ENCODE data around the gene AMH.

AMH gene

DNA sequence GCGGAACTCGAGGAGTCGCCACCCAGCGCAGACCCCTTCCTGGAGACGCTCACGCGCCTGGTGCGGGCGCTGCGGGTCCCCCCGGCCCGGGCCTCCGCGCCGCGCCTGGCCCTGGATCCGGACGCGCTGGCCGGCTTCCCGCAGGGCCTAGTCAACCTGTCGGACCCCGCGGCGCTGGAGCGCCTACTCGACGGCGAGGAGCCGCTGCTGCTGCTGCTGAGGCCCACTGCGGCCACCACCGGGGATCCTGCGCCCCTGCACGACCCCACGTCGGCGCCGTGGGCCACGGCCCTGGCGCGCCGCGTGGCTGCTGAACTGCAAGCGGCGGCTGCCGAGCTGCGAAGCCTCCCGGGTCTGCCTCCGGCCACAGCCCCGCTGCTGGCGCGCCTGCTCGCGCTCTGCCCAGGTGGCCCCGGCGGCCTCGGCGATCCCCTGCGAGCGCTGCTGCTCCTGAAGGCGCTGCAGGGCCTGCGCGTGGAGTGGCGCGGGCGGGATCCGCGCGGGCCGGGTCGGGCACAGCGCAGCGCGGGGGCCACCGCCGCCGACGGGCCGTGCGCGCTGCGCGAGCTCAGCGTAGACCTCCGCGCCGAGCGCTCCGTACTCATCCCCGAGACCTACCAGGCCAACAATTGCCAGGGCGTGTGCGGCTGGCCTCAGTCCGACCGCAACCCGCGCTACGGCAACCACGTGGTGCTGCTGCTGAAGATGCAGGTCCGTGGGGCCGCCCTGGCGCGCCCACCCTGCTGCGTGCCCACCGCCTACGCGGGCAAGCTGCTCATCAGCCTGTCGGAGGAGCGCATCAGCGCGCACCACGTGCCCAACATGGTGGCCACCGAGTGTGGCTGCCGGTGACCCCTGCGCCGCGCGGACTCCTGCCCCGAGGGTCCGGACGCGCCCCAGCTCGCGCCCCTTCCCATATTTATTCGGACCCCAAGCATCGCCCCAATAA, 2.3 kb downstream of the AMH start:
- no peak for DNase-seq

DNA sequence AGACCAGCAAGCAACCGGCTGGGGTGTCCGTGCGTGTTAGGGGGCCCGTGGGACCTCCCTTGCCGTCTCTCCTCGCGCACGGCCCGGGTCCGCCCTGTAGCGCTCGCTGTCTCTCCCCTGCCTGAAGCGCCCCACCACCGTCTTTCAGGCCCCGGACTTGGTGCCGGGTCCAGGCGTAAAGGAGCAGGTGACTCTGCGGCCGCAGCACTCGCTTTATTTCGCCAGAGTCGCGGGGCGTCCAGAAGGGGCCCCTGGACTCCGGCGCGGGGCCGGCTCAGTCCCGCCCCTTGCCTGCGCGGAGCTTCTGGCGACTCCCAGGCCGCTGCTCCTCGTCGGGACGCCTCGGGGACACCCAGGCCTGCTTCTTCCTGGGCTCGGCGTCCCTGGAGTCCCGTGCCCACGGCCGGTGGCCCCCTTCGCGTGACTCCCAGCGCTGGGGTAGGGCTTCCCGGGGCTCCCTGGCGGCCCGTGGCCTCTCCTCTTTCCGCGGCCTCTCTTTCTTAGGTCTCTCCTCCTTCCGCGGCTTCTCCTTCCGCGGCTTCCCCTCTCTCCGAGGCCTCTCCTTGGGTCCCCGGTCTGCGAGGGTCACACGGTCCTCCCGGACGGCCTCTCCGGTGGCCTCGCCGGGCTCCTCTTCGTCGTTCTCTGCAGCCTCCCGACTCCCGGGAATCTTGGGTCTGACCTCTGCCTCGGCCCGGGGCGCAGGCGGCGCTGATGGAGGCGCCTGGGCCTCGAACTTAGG, 3.1 kb downstream of the AMH start:
- DNase-seq, result no peak

DNA sequence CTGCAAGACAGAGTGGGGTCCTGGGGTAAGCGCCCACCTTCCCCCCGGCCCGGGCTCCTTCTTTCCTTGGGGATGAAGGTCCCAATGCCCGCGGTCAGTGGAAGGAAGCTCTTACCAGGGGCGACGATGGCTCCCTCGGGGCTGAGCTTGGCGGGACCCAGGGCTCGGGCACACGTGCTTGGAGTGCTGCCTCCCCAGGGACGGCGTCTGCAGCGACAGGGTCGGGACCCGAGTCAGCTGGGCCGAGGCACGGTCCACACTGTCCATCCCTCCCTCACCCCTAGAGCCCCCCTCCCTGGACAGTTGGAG, 3.6 kb downstream of the AMH start:
- DNase-seq, result no peak

DNA sequence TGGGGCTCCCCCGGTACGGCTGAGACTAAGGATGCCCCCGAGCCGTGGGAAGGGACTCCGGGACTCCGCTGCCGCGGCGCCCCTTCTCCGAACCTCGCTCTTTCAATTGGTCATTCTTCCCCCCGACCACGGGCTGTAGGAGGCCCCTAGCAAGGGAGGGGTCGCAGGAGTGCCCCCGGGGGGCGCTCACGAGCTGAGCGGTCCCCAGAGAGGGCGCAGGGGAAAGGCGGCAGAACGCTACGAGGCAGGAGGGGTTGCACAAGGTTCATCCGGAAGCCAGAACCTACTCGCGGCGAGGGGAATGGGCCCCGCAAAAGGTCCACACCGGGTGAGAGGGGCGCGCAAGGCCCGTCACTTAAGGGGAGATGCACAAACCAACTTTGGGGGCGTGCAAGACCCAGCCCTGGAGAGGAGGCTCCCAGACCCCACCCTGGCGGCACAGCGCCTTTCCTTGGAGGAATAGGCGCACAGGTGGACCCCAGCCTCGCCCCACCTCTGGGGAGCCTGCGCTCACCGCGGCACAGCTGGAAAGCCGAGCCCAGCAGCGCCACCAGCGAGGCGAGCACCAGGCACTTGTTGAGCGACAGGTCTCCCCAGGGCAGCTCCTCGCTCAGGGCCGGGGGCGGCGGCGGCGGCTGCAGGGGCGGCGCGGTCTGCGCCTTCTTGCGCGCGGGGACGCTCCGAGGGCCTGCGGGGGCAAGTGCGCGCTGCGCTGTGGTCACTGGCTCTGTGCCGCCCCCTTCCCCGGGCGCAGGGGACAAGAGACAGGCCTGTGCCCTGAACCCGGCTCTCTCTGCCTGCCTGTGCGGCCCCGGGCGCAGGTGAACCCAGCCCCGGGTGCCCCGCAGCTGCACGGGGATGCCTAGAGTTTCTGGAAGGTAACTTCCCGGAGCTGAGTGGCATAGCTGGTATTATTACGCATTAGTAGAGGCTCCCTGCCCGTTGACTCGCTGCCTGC, 4.3 kb downstream of the AMH start:
- DNase-seq, result peak; percentile 36

DNA sequence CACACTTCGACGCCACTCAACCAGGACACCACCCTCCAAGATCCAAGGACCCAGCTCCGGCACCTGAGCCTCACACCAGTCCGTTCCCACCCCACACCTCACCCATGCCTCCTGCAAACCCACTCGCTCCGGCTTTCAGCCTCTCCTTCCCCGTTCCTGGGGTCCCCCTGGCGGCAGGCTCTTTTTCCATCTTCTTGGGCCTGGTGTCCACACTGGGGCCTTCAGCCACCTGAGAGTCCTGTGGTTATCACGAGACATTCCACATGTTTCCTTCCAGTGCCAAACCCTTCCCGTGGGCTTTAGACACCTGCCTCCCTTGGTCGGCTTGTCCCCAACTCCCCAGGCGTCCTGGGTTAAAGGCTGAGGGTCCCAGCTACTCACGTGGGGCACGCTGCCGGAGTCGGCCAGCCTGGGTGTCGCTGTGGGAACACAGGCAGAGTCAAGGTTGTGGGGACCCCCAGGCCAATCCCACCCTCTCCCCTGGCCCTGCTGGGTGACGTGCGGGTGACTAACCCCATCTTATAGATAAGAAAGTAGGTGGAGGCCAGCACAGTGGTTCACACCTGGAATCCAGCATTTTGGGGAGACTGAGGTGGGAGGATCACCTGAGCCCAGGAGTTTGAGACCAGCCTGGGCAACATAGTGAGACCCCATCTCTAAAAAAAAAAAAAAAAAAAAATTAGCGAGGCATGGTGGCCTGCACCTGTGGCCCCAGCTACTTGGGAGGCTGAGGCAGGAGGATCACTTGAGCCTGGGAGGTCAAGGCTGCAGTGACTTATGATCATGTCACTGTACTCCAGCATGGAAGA, 5.1 kb downstream of the AMH start:
- DNase-seq, result no peak

DNA sequence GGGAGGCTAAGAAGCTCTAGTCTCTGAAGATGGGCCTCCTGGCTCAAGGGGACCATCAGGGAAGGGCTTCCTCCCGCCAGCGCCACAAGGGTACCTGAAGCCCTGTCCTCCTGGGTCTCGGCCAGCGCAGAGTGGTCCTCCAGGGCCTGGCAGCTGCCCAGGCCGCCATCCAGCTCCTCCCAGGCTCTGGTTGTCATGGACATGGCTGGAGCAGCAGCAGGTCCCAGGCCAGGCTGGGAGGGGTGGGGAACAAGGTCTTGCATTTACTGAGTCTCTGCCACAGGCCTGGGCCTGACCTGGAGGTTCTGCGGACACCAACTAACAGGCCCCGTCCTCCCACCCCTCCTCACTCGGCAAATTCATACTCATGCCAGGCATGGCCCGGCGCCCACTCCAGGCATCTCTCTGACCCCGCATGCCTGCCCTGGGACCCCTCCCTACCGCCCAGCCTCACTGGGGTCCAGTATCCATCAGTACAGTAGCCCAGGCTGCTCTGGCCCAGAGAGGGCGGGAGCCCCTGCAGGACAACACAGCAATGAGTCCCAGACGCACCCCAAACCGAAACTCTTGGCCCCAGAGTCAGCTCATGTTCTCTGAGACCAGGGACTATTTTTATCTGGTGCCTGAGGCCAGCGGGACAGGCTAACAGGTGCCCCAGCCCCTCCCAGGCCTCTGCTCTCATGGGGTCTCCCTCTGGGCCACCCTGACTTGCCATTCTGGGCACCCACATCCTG, 6.2 kb downstream of the AMH start:
- DNase-seq, result no peak

DNA sequence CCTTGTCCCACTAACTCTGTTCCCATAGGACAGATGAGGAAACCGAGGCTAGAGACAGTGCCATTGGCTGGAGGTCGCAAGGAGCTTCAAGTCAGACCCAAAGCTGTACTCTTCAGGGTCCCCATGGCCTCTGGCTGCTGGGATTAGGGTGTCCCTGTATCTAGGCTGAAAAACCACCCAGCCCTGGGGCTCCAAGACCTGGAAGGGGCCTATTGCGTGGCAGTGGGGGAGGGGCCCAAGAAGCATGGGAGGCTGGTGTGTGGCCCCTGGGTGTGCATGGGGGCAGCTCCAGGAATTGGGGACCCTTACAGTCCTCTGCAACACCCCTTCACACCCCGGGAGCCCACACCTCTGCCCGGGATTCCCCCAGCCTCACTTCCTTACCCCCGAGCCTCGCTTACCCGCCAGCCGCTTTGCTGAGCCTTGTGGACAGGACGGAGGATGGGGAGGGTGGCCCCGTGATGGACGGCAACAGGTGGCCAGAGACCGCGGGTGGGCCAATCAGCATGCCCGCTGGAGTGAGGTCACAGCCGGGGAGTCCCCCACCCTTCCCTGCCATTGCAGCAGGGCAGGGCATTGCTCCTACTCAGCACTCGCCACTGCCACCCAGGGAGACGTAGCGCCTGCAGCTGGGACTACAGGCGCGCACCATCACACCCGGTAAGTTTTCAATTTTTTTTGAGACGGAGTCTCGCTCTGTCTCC, 7.0 kb downstream of the AMH start, which contains the start of gene JSRP1:
TSS of gene JSRP1 (minus strand) at position 436 of the 704 bp plus-strand sequence. CDS start 1,103 bp downstream, outside the sequence.
- no peak for DNase-seq

DNA sequence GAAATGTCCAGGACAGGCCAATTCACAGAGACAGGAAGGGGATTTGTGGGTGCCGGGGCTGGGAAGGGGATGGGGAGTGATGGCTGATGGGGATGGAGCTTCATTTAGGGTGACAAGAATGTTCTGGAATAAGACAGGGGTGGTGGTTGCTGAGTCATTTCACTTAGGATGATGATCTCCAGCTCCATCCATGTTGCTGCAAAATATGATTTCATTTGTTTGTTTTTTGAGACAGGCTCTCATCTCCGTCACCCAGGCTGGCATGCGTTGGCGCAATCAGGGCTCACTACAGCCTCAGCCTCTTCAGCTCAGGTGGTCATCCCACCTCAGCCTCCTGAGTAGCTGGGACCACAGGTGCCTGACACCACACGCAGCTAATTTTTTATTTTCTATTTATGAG, 10.2 kb downstream of the AMH start:
- no peak for DNase-seq

DNA sequence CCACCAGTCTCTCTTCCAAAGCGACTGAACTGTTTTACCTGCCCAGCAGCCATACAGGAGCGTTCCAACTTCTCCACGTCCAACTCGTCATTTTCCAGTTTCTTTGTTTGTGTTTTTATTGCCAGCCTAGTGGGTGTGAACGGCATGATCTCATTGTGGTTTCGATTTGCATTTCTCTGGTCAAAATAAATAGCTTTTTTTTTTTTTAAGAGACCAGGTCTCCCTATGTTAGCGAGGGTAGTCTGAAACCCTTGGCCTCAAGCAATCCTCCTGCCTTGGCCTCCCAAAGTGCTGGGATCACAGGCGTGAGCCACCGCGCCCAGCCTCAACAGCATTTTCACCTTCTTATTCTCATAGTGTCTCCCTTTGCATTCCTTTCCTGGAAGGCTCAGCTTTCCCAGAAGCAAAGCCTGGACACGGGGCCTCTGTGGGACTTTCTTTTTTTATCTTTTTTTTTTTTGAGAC, 11.2 kb downstream of the AMH start:
- no peak for DNase-seq

DNA sequence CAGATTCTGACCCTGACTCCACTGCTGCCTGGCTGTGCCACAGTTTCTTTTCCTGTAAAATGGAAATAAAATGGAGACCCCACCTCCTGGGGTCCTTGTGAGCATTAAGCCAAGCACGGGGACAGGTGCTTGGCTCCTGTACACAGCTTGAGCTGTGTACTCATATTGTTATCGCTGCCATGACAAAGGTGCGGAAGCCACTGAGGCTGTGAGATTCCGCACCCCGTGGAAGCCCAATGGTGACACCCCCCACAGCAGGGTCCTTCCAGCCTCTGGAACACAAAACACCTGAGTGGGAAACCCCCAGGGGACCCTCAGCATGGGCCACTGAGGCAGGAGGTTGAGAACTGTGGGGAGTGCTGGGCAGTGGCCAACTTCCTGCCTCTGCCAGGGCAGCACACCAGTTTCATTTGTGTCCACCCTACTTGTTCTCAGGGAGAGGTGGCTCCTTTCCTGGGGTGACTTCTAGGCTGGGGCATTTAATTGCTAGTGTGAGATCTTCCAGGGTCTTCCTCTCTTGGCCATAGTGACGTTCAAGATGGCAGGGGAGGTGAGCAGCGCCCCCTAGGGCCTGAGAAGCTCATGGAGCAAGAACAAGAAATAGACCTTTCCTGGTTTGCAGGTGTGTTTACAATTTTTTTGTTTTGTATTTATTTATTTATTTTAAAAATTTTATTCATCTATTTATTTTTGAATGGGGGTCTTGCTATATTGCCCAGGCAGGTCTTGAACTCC, 12.5 kb downstream of the AMH start:
- peak; percentile 36 for DNase-seq

DNA sequence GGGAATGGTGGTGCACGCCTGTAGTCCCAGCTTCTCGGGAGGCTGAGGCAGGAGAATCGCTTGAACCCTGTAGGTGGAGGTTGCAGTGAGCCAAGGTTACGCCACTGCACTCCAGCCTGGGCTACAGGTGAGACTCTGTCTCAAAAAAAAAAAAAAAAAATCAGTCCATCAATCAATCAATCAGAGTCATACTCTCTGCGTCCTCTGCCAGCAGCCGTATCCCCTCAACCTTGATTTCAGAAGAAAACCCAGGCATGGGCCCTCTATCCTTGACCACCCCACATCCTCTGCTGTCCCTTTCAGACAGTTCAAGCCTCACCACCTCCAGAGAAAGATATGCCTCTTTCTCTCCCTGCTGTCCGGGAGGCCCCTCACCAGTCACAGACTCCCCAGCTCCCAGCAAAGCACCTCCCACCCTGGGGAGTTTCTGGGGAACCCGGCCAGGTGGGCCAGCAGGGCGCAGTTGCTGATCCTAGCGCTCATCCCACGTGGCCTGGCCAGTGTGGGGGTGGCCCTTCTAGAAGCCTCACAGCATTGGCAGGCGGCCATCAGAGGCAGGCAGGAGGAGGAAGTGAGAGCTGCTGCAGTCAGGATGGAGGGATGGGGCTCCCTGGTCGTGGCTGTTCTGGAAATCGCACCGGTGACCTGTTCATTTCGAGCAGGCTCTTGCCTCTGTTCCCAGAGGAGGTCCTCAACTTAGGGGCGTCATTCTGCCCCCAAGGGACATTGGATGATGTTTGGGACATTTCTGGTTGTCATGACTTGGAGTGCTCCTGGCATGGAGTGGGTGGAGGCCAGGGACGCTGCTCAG, 17.3 kb downstream of the AMH start:
- no peak for DNase-seq

DNA sequence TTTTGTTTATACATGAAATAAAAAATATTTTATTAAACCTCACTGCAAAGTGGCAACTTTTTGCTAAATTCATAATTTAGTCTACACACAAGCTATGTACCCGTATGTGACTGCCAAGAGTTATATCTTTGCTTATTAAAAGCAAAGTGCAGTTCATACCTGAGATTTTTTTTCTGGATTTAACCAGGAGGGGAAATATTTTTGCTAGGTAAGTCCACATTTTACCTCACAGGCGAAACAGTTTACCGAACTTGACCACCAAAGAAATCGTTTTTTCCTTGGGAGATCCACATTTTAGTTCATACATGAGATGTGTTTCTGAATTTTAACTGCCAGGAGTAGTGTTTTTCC, 19.3 kb downstream of the AMH start:
- DNase-seq, result no peak

DNA sequence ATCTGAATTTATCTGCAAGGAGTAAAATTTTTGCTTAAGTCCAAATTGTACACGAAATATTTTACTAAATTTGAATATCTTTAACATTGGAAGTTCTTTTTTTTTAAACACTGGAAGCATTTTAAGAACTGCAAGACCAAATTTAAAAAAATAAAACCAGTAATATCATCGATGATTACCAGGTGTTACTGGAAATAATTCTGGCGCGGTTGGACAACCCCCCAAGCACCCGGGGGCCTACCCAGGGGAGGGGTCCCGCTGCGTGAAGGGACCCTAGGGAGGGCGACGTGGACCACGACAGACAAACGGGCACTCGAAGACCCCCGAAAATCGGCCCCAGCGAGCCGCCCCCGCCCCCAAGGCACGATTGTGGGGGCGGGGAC, 19.7 kb downstream of the AMH start:
- DNase-seq, result no peak

DNA sequence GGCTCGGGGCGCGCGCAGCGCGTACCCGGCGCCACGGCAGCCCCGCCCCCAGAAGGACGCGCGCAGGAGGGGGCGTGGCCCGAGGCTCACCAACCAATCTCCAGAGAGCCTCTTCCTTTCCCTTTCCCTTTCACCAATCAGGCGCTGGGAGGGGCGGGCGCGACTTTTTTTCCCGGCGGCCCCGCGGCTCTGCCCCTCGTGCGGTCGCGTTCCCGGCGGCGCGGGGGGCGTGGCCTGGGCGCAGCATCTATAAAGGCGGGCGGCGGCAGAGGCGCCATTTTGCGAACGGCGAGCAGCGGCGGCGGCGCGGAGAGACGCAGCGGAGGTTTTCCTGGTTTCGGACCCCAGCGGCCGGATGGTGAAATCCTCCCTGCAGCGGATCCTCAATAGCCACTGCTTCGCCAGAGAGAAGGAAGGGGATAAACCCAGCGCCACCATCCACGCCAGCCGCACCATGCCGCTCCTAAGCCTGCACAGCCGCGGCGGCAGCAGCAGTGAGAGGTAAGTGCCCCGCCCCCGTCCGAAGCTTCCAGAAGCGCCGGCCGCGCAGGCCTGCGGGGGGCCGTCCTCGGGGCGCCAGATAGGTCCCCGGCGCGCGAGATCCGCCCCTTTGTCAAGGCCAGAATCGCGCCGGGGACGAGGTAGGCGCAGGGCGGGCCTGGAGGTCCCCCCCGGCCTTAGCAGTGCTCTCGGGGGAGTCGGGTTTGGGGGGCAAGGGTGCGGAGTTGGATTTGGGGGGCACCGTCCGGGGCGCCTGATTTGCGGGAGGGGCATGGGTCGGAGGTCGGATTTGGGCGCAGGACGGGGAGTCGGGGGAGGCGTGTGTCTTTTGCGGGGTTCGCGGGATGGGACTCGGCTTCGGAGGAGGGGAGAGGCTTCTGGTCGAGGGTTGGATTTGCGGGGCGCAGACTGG, 20.4 kb downstream of the AMH start:
- DNase-seq, result peak; percentile 99

DNA sequence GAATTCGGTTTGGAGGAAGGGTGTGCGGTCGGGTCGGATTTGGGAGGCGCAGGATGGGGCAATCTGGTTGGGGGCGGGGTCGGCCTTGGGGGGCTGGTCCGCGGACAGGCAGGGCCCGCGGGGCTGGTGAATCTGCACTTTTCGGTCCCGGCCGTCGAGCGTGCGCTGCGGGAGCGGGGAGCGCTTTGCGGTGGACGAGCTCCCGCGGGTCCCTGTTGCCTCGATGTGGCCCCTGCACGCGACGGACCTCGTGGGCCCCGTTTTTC, 21.0 kb downstream of the AMH start:
- DNase-seq, result no peak

DNA sequence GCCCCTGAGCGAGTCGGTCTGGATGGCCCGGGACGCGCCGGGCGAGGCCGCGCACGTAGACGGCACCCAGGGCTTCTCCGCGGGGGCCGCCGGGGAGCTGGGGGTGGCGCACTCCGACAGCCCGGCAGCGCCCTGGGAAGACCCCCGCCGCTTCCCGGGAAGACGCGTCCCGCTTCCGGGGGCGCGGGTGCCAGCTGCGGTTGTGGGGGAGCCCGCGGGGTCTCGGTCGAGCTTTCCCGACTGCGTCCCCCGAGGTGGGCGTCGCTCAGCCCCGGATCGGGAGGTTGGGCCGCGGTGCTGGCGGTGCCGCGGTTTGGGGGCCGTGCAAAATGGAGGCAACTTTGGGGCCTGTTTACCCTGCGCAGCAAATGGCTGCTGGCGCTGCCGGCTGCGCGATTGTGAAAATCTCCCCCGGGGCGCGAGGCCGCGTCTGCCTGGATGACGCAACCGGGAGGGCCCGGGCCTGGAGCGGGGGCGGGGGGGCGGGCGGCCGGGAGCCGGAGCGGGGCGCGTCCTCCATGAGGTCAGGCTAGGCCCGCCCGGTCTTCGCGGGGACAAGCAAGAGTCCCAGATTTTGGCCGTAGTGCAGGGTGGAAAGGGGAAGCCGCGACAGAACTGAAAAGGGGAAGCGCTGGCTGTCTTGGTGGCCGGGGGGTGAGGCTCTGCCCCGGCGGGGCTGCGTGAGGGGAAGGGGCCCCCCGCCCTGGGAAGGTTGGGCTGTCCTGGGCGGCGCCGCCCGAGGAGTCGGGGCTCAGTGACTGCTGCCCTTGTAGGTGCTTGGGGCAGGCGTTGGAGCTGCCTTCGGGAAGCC, 21.5 kb downstream of the AMH start:
- peak; percentile 63 for DNase-seq
